PFSK-1 (cell line): ENCODE measurements around the gene UBE2L5.

Experiments used
- FOXP2 ChIP-seq: optimal IDR thresholded peaks from 2 replicates; pipeline ENCODE3; 2011; ENCODE audit warnings: borderline replicate concordance, control low read depth, inconsistent platforms; ENCODE audit not compliant: insufficient read depth; ENCODE audit errors: extremely low read length, extremely low read depth
- POLR2AphosphoS5 ChIP-seq: IDR thresholded peaks from 2 replicates; pipeline ENCODE4 v1.6.1; 2012; ENCODE audit warnings: low read depth, mild to moderate bottlenecking, control low read depth, low read length, moderate library complexity
- REST ChIP-seq, 2 experiments: IDR thresholded peaks; 2 replicates each; pipeline versions ENCODE4 v1.6.1 to v1.8.0; 2011 to 2012; ENCODE audit warnings: low read depth in 2 of 2, low read length in 2 of 2, control low read depth in 1 of 2, inconsistent platforms in 1 of 2, mild to moderate bottlenecking in 1 of 2, moderate library complexity in 1 of 2; ENCODE audit not compliant: insufficient read depth in 1 of 2
- SIN3A ChIP-seq: IDR thresholded peaks from 2 replicates; pipeline ENCODE4 v1.6.1; 2012; ENCODE audit warnings: mild to moderate bottlenecking, low read length, moderate library complexity, borderline replicate concordance; ENCODE audit not compliant: insufficient read depth
- TAF1 ChIP-seq: IDR thresholded peaks from 2 replicates; pipeline ENCODE4 v1.6.1; 2012; ENCODE audit warnings: low read length, control low read depth, borderline replicate concordance; ENCODE audit not compliant: insufficient read depth

UBE2L5 gene

DNA sequence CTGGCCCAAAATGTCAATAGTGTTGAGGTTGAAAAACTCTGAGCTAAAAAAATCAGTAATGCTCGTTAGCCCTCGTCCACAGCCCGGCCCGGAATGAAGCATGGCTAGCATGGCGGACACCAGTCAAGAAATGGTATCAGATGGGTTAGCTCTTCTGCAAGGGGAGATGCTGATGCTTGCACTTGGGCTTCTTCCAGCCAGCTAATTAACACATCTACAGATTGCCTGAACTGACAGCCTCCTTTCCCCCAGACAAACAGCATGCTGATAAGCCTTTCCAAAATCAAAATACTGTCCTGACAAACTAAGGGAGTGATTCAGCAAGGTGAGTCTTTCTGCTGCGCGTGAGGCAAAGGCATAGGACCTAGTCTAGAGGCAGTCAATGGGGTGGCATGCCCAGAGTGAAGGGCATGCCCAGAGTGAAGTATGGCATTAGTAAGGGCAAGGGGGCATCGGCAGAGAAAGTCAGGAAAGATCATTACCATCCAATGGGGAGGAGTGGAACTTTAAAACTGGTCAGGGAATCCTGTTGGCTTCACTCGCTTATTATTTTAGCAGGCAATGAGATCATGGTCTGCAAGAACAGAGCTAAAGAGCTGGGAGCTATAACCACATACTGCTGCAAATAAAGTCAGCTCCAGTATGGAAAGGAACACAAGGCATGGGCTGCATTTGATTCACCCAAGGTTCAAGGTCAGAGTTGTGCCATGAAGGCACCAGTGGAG is 30.2 kb upstream of the UBE2L5 start:
- TF ChIP-seq POLR2AphosphoS5 (no peak), SIN3A (no peak), FOXP2 (no peak), REST (IDR thresholded peaks at IDR 0.05; ENCODE audit: insufficient read depth in 1 of 2, low read depth in 2 of 2, low read length in 2 of 2) (no peak), TAF1 (no peak)

DNA sequence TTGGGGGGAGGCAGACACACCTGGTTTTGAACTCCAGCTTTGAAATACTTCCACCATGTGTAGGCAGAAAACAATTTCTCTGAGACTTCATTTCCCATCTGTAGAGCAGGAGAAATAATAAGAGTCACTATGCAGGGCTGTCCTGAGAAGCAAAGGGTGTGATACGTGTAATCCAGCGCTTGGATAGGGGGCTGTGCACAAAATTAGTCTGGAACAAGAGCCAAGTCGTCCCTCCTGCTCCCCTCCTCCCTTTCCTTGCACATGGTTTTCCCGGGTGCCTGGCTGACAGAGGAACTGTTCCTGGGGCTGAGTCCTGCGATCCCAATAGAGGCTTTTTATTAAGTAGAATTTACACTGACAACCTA is 29.6 kb upstream of the UBE2L5 start:
- no peak for TF ChIP-seq FOXP2
- TF ChIP-seq TAF1, result no peak
- no peak for TF ChIP-seq SIN3A
- no peak for TF ChIP-seq REST (IDR thresholded peaks at IDR 0.05; ENCODE audit: insufficient read depth in 1 of 2, low read depth in 2 of 2, low read length in 2 of 2)
- no peak for TF ChIP-seq POLR2AphosphoS5

- TF ChIP-seq TAF1 (no peak), SIN3A (no peak), REST (IDR thresholded peaks at IDR 0.05; ENCODE audit: insufficient read depth in 1 of 2, low read depth in 2 of 2, low read length in 2 of 2) (no peak), POLR2AphosphoS5 (no peak), FOXP2 (no peak)
Observed at GRCh38 chr13:30394751-30395191, 27.5 kb upstream of the UBE2L5 start.

DNA sequence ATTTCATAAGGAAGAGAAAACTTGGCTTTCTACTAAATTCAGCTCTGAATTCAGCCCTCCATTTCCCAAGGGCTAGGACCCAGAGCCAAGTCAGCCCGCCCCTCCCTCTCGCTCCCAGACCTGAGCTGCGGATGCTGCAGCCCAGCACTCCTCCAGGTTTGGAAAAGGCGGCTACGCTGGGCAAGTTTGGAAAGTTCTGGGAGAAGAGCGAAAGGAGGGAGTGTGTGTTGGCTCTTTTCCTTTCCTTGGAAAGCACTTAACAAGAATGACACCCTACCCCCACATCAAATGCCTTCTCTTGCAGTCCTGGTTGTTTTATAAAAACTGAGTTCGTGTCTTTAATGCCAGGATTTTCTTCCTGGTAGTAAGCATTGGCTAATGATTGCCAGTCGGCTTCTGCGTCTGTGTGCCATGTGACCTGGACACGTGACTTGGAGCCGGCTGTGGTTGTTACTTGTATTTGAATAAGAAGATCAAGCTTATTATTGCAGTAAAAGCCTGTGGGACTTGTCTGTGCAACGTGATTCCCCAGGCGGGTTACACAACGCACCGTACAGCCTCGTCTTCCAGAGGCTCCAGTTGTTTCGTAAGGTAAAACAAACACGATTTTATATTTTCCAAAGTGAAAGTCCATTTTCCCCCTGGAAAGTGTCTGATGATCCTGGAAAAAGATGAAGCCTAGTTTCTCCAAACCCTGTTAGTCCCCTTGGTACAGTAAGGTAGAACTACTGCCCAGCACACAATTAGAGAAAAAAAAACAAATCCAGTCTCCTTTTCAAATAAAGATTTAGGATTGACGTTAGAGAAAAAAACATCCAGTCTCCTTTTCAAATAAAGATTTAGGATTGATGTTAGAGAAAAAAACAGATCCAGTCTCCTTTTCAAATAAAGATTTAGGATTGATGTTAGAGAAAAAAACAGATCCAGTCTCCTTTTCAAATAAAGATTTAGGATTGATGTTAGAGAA is 26.8 kb upstream of the UBE2L5 start:
- TF ChIP-seq FOXP2 (no peak), SIN3A (no peak; the same call in 1 of the 2 replicates), POLR2AphosphoS5 (peak; percentile 66; the same call in 1 of the 2 replicates), TAF1 (peak; percentile 56; the same call in 1 of the 2 replicates), REST (IDR thresholded peaks at IDR 0.05; ENCODE audit: insufficient read depth in 1 of 2, low read depth in 2 of 2, low read length in 2 of 2) (no peak)
